HG02642 (cell line): ENCODE data around the gene NOS3.
"Not testable (repeated sequence)": the region's sequence is repeated elsewhere in the genome, so short reads cannot be mapped to it uniquely, and the experiment has no call there.

Experiments used
- ATAC-seq: cut with Tn5 transposase; IDR thresholded peaks from one replicate; pipeline ENCODE4 v1.9.1; 2021; ENCODE audit warnings: mild to moderate bottlenecking; ENCODE audit not compliant: unreplicated experiment, poor library complexity

Gene NOS3

GRCh38 chr7:151031011-151031410 is 40.2 kb downstream of the NOS3 start:
- ATAC-seq, result no peak

- no peak for ATAC-seq
Observed at GRCh38 chr7:151032936-151033863, 42.4 kb downstream of the NOS3 start.

GRCh38 chr7:151033864-151034249 is 43.0 kb downstream of the NOS3 start:
- ATAC-seq, result no peak

- no peak for ATAC-seq
Observed at GRCh38 chr7:151034312-151035025, 43.7 kb downstream of the NOS3 start.

- no peak for ATAC-seq
Observed at GRCh38 chr7:151035026-151035717, 44.4 kb downstream of the NOS3 start.

- no peak for ATAC-seq
Observed at GRCh38 chr7:151035902-151036301, 45.1 kb downstream of the NOS3 start.

GRCh38 chr7:151038951-151039849 is 48.4 kb downstream of the NOS3 start:
- ATAC-seq, result no peak

GRCh38 chr7:151039850-151040548 is 49.2 kb downstream of the NOS3 start:
- ATAC-seq, result no peak

GRCh38 chr7:151040616-151041375 is 50.0 kb downstream of the NOS3 start:
- no peak for ATAC-seq

GRCh38 chr7:151043449-151043848 is 52.6 kb downstream of the NOS3 start:
- ATAC-seq, result not testable (repeated sequence)

- ATAC-seq, result no peak
Observed at GRCh38 chr7:151043959-151044358, 53.1 kb downstream of the NOS3 start.

- ATAC-seq, result no peak
Observed at GRCh38 chr7:151045262-151045661, 54.4 kb downstream of the NOS3 start.

GRCh38 chr7:151045967-151046366 is 55.1 kb downstream of the NOS3 start:
- no peak for ATAC-seq

- ATAC-seq, result no peak
Observed at GRCh38 chr7:151046603-151047573, 56.1 kb downstream of the NOS3 start.

- no peak for ATAC-seq
Observed at GRCh38 chr7:151047976-151048815, 57.4 kb downstream of the NOS3 start, which contains the start of gene ASIC3. TSS of gene ASIC3 (plus strand) at chr7:151048531. CDS start at chr7:151048886, 355 bp downstream.

GRCh38 chr7:151048911-151049463 is 58.2 kb downstream of the NOS3 start:
- ATAC-seq, result no peak
